Measurements from ENCODE around the gene FCRLA.
"Not testable (repeated sequence)": the region's sequence is repeated elsewhere in the genome, so short reads cannot be mapped to it uniquely, and the experiment has no call there.

The FCRLA gene

GRCh38 chr1:161705537-161705936 lies 1.5 kb upstream of the FCRLA start:
- no peak for DNase-seq (ENCODE audit: low read depth)

GRCh38 chr1:161706113-161706481 lies 932 bp upstream of the FCRLA start:
- no peak for DNase-seq (ENCODE audit: low read depth)

GRCh38 chr1:161707503-161707902 lies 474 bp downstream of the FCRLA start:
- DNase-seq (ENCODE audit: low read depth), result no peak

GRCh38 chr1:161709373-161709772 lies 2.3 kb downstream of the FCRLA start:
- DNase-seq (ENCODE audit: low read depth), result no peak

GRCh38 chr1:161710560-161710959 lies 3.5 kb downstream of the FCRLA start:
- no peak for DNase-seq (ENCODE audit: low read depth)

GRCh38 chr1:161718559-161719324 lies 11.7 kb downstream of the FCRLA start:
- no peak for DNase-seq (ENCODE audit: low read depth)

- no peak for DNase-seq (ENCODE audit: low read depth)
These were observed 12.2 kb downstream of the FCRLA start for GRCh38 chr1:161719325-161719611.

GRCh38 chr1:161720422-161720821 lies 13.4 kb downstream of the FCRLA start:
- DNase-seq (ENCODE audit: low read depth), result no peak

GRCh38 chr1:161720956-161721737 lies 14.1 kb downstream of the FCRLA start, which contains the start of gene FCRLB:
Gene FCRLB (plus strand): TSS chr1:161721544. CDS start chr1:161722673, 1,129 bp downstream.
- DNase-seq (ENCODE audit: low read depth), result no peak

- DNase-seq (ENCODE audit: low read depth), result no peak
These were observed 14.8 kb downstream of the FCRLA start for GRCh38 chr1:161721738-161722343.

- DNase-seq (ENCODE audit: low read depth), result no peak
These were observed 15.4 kb downstream of the FCRLA start for GRCh38 chr1:161722406-161722805.

GRCh38 chr1:161723459-161724141 lies 16.6 kb downstream of the FCRLA start:
- DNase-seq (ENCODE audit: low read depth), result no peak

GRCh38 chr1:161725258-161725907 lies 18.4 kb downstream of the FCRLA start:
- DNase-seq (ENCODE audit: low read depth), result not testable (repeated sequence)

GRCh38 chr1:161725908-161726472 lies 19.0 kb downstream of the FCRLA start:
- DNase-seq (ENCODE audit: low read depth), result no peak

GRCh38 chr1:161726473-161727255 lies 19.6 kb downstream of the FCRLA start:
- peak; percentile 45 for DNase-seq (ENCODE audit: low read depth)

- DNase-seq (ENCODE audit: low read depth), result no peak
These were observed 20.4 kb downstream of the FCRLA start for GRCh38 chr1:161727256-161727924.

GRCh38 chr1:161728376-161729226 lies 21.6 kb downstream of the FCRLA start:
- no peak for DNase-seq (ENCODE audit: low read depth)

- no peak for DNase-seq (ENCODE audit: low read depth)
These were observed 23.1 kb downstream of the FCRLA start for GRCh38 chr1:161730050-161730564.

- DNase-seq (ENCODE audit: low read depth), result no peak
These were observed 24.2 kb downstream of the FCRLA start for GRCh38 chr1:161731241-161731640.

All from stimulated activated CD4-positive, alpha-beta T cell treated with anti-CD3 and anti-CD28 coated beads, Interleukin-2, amount 100 ng/mL, for 4 hours (primary cell).